NB4 (cell line): ENCODE data around the gene ARAP2.

Experiments
- DNase-seq: peaks from one replicate; pipeline ENCODE4 v3.0.0; 2010; ENCODE audit warnings: low read depth
- H3K4me3 ChIP-seq: one replicate; pipeline ENCODE4 v1.5.1; 2011; ENCODE audit warnings: mild to moderate bottlenecking, low read depth, low read length, moderate library complexity
- MAX ChIP-seq: IDR thresholded peaks from 2 replicates; pipeline ENCODE4 v1.6.1; 2011; ENCODE audit warnings: low read depth, low read length
- MYC ChIP-seq: IDR thresholded peaks from 2 replicates; pipeline ENCODE4 v1.6.1; 2011; ENCODE audit warnings: low read depth, low read length
- POLR2A ChIP-seq: IDR thresholded peaks from 2 replicates; pipeline ENCODE4 v1.6.1; 2011; ENCODE audit warnings: mild to moderate bottlenecking; ENCODE audit not compliant: insufficient read length; ENCODE audit errors: extremely low read depth
- TF ChIP-seq, protein P1 (sequence below): IDR thresholded peaks from one replicate; pipeline ENCODE4 v1.5.1; 2012; ENCODE audit warnings: low read depth, low read length

The ARAP2 gene

DNA sequence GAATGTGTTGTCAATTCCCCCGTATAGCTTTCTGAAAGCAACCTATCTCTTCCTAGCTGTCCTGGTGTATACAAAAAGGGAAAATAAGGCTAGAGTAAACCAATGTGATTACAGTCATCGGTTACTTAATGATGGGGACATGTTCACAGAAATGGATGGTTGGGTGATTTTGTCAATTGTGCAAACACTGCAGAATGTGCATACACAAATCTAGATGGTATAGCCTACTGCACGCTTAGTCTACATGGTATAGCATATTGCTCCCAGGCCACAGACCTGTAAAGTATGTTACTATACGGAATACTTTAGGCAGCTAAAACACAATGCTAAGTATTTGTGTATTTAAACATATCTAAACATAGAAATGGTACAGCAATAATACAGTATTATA is 42.2 kb upstream of the ARAP2 start:
- no peak overlapping the region for H3K4me3 ChIP-seq
- no peak for TF ChIP-seq POLR2A
- TF ChIP-seq, protein P1, sequence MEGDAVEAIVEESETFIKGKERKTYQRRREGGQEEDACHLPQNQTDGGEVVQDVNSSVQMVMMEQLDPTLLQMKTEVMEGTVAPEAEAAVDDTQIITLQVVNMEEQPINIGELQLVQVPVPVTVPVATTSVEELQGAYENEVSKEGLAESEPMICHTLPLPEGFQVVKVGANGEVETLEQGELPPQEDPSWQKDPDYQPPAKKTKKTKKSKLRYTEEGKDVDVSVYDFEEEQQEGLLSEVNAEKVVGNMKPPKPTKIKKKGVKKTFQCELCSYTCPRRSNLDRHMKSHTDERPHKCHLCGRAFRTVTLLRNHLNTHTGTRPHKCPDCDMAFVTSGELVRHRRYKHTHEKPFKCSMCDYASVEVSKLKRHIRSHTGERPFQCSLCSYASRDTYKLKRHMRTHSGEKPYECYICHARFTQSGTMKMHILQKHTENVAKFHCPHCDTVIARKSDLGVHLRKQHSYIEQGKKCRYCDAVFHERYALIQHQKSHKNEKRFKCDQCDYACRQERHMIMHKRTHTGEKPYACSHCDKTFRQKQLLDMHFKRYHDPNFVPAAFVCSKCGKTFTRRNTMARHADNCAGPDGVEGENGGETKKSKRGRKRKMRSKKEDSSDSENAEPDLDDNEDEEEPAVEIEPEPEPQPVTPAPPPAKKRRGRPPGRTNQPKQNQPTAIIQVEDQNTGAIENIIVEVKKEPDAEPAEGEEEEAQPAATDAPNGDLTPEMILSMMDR: no peak
- no peak for TF ChIP-seq MAX
- TF ChIP-seq MYC: no peak; the same call in 1 of the 2 replicates
- no peak for DNase-seq

- no peak overlapping the region for H3K4me3 ChIP-seq
- TF ChIP-seq MYC: peak; percentile 26; the same call in 1 of the 2 replicates
- TF ChIP-seq POLR2A: no peak
- TF ChIP-seq, protein P1: no peak
- 0 out of 2 replicates have a peak, but pooled peaks have one; percentile 5 for TF ChIP-seq MAX
- DNase-seq: peak; percentile 93
Observed at GRCh38 chr4:36285784-36286480, 41.6 kb upstream of the ARAP2 start.

DNA sequence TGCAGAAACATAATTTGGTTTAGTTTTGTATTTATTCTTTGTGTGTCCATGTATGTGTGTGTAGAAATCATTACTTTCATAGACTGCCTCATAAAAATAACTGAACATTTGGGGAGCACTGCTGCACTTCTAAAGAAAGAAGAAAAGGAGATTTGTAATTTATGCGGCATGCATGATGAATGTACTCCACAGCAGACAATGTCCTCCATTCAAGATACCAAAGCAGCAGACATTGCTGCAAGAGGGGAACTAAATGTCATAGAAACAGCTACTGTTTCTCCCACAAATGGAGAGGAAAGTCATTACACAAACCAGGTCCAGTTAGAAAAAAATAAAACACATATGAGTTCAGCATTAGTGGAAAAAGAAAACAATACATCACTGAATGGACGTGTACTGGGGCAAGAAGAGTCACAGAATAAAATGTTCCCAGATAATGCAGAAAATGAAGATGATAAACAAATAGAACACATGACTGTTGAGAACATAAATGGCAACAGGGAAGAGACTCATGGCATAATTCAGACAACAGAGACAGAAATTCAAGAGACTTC is 39.7 kb upstream of the ARAP2 start:
- DNase-seq: no peak
- TF ChIP-seq MAX: no peak
- no peak for TF ChIP-seq MYC
- TF ChIP-seq, protein P1: no peak
- no peak for TF ChIP-seq POLR2A
- H3K4me3 ChIP-seq: no peak overlapping the region

GRCh38 chr4:36282503-36283030 is 38.3 kb upstream of the ARAP2 start:
- TF ChIP-seq MYC (no peak), MAX (no peak), POLR2A (no peak)
- TF ChIP-seq, protein P1: no peak
- DNase-seq: no peak
- H3K4me3 ChIP-seq: no peak overlapping the region

GRCh38 chr4:36281384-36282106 is 37.2 kb upstream of the ARAP2 start, which contains the start of gene DTHD1:
Gene DTHD1 (plus strand): TSS chr4:36281616. CDS start chr4:36281759, 143 bp downstream.
- TF ChIP-seq, protein P1: no peak
- TF ChIP-seq MAX (no peak), MYC (no peak), POLR2A (no peak)
- no peak within 1 kb of the TSS for H3K4me3 ChIP-seq
- no peak for DNase-seq
